ENCODE results near the gene FOXA1. TPM values are rescaled to one million over a fixed set of nuclear protein-coding genes. Genes with fewer than 3 reads are reported as not detected.

The FOXA1 gene
- 191 and 199 TPM in 2 replicates for total RNA-seq (2014; rRNA removed; shearing (Covaris generic))

DNA sequence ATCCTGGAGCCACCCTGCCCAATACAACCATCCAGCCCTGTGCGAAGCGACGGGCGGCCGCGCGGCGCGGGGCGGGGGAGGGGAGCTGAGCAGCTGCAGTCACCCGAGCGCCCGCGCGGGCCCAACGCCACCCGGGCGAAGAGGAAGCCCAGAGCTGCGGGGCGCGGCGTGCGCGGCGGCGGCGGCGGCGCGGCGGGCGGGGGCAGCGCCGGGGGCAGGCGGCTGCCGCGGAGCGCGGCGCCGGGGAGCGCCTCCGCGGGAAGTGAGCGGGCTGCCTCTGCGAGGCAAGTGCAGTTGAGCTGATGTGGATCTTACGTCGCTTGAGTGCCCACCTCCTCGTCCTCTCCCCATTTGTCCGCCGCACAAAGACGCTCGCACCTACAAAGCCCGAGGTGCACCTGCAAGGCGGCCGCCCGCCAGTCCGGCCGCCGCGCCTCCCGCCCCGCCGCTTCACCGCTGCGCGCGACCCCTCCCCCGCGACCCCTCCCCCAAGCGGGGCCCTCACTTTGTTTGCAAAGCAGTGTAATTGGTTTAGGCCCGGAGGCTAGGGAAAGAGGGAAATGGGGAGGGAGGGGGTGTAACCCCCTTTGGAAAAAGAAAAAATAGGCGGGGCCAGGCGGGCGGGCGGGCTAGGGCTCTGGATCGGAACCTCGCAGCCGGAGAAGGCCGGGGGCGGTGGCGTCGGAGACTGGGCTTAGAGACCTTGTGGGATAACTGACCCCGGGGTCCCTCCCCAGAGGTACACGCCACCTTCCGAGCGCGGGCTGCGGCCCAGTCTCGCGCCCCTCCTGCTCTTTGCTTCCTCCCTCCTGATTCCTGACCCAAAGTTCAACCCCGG, at the start of gene FOXA1, which contains the start of gene TTC6:
Gene FOXA1, minus strand, starts transcription at position 279 of the 838 bp plus-strand sequence. Its CDS starts 277 bp downstream, at position 2.
Gene TTC6, plus strand, starts transcription at position 659 of the 838 bp plus-strand sequence. CDS start 26,436 bp downstream, outside the sequence.
- DNase-seq (ENCODE audit: low spot score) = peak; percentile 69

DNA sequence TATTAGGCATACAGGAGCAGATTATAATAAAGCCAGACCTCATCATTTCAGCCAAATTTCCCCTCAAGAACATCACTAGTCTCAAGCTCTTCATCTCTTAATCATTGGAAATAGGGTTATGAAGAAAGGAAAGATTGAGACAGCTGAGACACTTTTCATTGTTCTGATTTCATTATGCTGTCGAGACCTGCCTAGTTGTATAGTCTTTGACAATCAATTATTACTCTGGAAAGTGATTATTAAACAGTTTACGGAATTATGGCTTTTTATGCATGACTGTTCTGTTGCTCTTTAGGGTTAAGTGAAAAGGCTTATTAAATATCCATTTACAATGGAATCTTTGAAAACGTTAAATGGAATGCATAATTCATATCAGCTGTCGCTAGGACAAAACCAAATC, 48.7 kb upstream of the FOXA1 start:
- no peak for DNase-seq (ENCODE audit: low spot score)

- no peak for DNase-seq (ENCODE audit: low spot score)
These were observed 47.1 kb upstream of the FOXA1 start for GRCh38 chr14:37642125-37642524.

- DNase-seq (ENCODE audit: low spot score) = no peak
These were observed 46.1 kb upstream of the FOXA1 start for GRCh38 chr14:37641117-37641516.

DNA sequence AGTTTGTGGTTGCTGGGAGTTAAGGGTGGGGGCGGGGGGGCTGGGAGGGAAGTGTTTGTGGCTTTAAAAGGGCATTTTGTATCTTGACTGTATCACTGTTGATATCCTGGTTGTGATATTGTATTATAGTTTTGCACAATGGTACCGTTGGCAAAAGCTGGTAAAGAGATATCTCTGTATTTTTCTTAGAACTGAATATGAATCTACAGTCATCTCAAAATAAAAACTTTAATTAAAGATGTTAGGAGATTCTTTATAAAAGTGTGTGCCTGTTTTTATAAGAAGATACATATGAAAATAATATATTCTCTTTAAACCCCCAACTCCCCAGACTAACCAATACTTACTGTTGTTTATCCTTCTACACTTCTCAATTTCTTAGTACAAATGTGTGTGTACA, 43.5 kb upstream of the FOXA1 start:
- DNase-seq (ENCODE audit: low spot score) = no peak

- DNase-seq (ENCODE audit: low spot score) = no peak
These were observed 42.3 kb upstream of the FOXA1 start for GRCh38 chr14:37637341-37637740.

DNA sequence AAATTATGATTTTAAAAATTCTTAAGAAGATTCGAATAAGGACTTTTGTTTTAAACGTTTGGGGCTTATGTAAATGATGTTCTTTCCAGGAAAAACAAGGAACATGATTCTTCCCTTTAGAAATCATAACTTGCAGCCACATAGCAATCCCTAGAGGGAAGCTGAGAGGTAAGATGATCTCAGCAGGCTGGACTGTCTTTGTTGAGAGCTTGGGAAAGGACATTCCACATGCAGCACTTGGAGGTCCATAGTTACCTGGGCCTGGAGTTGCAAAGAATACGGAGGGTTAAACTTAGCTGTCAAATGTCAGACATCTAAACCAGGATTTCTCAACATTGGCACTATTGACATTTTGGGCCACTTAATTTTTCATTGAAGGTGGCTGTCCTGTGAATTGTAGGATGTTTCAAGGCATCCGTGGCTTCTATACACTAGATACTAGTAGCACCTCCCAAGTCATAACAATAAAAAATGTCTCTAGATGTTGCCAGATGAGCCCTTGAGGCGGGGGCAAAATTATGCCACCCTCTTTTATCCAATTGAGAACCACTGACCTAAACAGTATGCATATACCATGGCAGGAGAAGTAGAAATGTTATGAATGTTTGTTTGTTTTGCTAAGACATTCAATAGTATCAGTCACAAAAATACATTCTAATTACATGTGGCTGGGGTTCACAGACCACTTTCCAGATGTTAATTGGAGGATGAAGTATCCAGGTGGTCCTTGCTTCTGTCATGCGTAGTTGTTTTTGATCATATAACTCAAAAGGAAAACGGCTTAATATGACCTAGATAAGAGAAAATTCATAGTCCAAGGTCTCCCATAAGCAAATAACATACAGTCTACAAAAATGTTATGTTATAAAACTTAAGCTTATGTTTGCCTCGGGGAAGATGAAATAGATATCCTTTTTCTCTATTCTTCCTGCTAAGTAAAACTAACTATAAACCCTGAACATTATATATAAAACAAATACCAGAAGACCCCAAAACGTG, 30.8 kb upstream of the FOXA1 start:
- no peak for DNase-seq (ENCODE audit: low spot score)

DNA sequence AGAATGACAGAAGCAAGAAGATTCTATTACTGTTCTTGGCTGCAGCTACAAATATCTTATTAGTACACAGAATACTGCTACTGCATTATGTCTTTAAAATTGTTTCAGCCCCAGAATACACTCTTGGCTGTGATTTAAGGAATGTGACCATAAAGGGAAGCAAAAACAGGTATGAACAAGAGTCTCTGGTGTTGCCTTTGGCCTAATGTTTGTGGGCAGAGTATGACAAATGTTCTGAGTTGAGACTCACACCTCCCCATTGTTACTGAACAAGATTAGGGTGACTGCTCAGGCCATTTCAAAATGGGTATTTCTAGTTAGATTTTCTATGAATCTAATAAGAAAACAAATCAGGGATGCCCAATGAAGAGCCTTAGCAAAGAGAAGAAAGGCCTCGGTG, 28.9 kb upstream of the FOXA1 start:
- DNase-seq (ENCODE audit: low spot score) = no peak

DNA sequence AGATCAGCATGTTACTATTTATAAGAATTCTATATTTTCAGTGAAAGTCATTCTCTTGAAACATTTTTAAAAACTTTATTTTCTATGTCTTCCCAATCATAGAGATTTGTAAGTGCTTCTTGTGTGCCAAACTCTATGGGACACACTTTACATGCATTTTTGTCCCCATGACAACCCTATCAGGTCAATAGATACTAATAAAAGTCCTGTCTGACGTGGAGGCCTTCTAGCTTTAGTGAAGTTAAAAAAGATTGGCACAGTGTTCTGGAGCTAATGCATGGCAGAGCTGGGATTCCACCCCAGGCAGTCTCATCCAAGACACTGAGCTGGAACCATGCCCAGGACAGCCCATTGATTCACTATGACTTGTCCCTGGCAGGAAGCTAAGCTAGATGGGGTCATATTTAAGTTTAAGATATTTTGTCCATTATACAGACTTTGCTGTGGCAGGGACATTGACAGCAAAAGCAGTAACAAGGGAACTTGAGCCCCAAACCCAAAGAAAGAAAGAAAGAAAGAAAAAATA, 28.4 kb upstream of the FOXA1 start:
- peak; percentile 45 for DNase-seq (ENCODE audit: low spot score)

DNA sequence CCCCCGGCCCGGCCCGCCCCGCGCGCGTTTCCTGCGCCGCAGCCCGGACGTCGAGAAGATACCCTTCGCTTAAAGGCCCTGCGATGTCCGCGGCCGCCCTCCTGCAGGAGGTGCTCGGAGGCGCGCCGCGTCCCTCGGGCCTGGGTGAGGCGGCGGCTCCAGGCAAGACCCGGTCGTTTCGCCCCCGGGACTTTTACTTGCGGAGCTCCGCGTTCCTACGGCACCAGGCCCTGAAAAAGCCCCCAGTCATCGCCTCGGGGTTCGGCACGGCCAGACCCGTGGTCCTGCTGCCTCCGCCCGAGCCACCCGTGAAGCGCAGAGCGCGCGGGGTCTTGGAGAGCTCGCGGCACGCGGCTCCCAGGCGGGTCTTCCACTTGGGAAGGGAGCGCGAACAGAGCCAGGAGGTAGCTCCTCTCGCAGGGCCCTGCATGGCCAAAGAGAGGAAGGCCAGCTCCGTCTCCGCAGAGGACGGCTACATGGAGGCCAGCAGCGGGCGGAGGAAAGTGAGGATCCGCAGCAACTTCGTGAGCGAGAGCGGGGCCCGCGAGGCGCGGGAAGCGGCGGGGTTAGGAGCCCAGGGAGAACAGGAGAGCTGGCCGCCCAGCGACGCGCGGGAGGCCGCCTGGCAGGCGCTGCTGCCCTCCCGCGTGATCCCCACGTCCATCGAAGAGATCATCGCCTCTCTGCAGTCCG, 27.3 kb upstream of the FOXA1 start:
- no peak for DNase-seq (ENCODE audit: low spot score)

- DNase-seq (ENCODE audit: low spot score) = no peak
These were observed 25.8 kb upstream of the FOXA1 start for GRCh38 chr14:37620856-37621255.

DNA sequence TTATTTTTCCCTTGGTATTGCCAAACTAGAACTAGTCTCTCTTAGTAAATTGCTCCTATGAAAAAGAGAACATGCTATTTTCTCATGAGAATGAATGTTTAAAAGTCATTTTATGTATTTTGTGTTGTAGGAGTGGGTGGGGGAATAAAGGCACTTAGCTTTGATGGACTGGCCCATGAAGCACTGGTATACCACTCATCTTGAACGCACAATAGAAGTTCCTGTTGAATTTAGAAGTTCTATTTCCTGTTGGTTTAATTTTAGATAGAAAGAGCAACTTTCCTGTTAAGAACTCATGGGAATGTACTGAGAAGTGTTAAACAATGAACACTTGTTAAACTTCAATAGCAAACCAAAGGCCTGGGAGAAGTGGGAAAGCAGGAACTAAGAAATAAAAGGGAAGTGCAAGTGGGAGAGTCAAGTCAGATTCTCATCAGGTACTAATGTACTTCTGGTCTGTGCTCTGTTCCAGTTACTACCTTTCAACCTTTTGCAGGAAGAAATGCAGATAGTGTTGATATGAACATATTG, 23.5 kb upstream of the FOXA1 start:
- peak; percentile 30 for DNase-seq (ENCODE audit: low spot score)

DNA sequence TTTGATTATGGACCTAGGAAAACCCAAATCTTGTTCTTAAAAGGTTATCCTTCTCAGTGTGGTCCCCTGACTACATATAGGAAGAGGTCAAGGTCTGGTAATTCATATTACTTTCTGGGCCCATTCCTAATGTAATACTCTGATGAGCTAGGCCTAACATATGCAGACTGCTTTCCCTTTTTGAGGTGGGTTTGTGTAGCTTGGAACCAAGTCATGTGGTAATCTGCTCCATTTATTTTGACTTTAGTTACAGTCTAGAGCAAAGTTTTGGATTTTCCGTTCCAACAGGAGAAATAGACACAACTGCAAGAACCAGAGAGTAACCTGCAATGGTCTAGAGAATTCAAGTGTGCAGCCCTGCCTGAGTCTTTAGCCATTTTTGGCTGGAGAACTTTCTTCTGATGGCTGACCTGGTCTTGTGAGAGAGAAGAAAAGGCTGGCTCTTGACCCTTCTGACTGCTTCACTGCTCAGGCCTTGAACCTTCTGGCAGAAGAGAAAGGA, 22.9 kb upstream of the FOXA1 start:
- no peak for DNase-seq (ENCODE audit: low spot score)

DNA sequence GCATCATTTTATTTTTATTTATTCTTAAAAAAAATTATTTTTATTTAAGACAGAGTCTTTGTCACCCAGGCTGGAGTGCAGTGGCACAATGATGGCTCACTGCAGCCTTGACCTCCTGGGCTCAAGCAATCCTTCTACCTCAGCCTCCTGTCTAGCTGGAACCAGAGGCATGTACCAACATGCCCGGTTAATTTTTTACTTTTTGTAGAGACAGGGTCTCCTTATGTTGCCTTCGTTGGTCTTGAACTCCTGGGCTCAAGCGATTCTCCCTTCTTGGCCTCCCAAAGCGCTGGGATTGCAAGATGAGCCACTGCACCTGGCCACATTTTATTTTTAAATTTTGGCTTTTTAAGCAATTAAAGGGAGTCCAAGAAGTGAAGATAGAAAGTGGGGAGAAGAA, 21.8 kb upstream of the FOXA1 start:
- no peak for DNase-seq (ENCODE audit: low spot score)

- no peak for DNase-seq (ENCODE audit: low spot score)
These were observed 20.7 kb upstream of the FOXA1 start for GRCh38 chr14:37615582-37616289.

GRCh38 chr14:37610945-37611523, 16.0 kb upstream of the FOXA1 start:
- no peak for DNase-seq (ENCODE audit: low spot score)

GRCh38 chr14:37608649-37609048, 13.6 kb upstream of the FOXA1 start:
- no peak for DNase-seq (ENCODE audit: low spot score)

DNA sequence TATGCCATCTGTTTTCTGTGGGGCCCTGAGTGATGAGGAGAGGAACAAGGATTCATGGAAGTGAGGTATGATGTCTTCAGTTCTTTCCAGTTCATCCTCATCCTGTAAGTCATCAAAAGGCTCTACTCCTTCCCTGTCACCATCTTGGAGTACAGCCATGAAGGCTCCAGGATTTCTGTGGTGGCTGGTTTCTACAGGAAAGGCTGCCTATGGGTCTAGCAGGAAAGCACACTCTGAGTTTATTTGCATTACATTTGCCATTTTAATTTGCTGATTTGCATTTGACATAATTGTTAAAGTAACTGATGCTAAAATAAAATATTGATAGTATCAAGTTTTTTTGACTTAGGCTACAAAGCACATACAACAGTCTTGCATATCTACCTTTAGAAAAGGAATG, 11.6 kb upstream of the FOXA1 start:
- no peak for DNase-seq (ENCODE audit: low spot score)

GRCh38 chr14:37603688-37604251, 8.7 kb upstream of the FOXA1 start:
- no peak for DNase-seq (ENCODE audit: low spot score)

Measured in HT-29 (cell line).